ENCODE measurements around the gene ESRRG.

The ESRRG gene

DNA sequence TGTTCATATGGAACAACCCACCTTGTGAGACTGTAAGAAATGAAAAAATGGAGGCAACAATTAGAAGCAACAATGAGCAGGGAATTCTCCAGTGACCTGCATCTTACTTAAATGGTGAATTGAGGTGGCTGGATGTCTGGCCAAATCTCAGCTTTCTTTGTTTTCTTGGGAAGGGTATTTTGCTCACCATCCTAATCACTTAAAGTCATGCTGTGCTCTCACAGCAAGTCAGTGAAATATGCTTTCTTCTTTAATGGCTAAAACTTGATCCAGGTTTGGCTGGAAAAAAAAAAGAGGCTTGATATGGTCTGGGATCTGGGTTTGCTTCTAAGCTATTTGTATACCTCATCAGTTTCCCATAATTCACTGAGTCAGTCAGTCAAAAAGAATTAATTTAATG lies 124.8 kb downstream of the ESRRG start:
- no peak overlapping the region for H3K4me3 ChIP-seq (ENCODE audit: low read length, poor library complexity, severe bottlenecking)
- TF ChIP-seq CTCF (conservative IDR thresholded peaks at IDR 0.05; ENCODE audit: low read length) (no peak), EZH2phosphoT487 (IDR thresholded peaks at IDR 0.05; ENCODE audit: borderline replicate concordance) (no peak)
- H3K36me3 ChIP-seq (ENCODE audit: insufficient read depth, low read length), result no peaks in the 10 kb centered on the region
- H3K4me2 ChIP-seq (ENCODE audit: low read depth, low read length, poor library complexity, severe bottlenecking), result no peak overlapping the region
- no peaks in the 10 kb centered on the region for H3K79me2 ChIP-seq (ENCODE audit: insufficient read depth, low read length)
- H4K20me1 ChIP-seq (ENCODE audit: insufficient read depth, low read length, poor library complexity, severe bottlenecking), result no peaks in the 10 kb centered on the region
- no peaks in the 10 kb centered on the region for H3K9me3 ChIP-seq (ENCODE audit: insufficient read depth, low read depth, low read length)
- no peaks in the 10 kb centered on the region for H3K4me1 ChIP-seq (ENCODE audit: insufficient read depth, low read length, poor library complexity, severe bottlenecking)
- H2AFZ ChIP-seq (ENCODE audit: low read length), result no peak overlapping the region
- no peak overlapping the region for H3K9ac ChIP-seq (ENCODE audit: low read depth, low read length, poor library complexity, severe bottlenecking)
- H3K27me3 ChIP-seq (ENCODE audit: insufficient read depth, low read length, poor library complexity, severe bottlenecking), result no peaks in the 10 kb centered on the region
- H3F3A ChIP-seq (ENCODE audit: low read depth), result no peaks in the 10 kb centered on the region
- H3K9me2 ChIP-seq (replicated peaks; ENCODE audit: low read depth, low read length), result no peaks in the 10 kb centered on the region

DNA sequence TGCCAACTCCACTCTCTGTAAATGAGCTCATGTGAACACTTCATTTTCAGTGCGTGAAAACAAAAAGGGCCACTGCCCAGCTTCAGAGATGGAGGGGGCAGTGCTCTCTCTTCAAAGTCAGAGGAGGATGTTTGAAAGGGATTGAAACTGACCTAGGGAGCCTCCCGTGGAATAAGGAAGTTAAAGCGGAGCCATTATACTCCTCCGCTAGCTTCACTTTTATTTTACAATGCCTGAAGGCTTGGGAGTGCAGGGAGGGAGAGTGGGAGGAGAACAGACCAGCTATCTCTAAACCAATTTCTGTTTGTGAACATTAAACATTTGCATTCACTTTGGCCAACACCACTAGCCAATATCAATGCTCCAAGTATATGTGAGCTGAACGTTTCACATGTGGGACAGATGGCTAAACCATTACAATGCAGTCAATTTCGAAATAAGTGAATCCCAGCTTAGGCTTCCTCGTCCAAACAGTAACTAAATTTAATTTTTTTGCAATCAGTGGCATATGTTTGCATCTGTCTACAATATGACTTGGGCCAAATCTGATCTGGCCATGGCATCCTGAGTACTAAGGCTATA lies 126.9 kb downstream of the ESRRG start:
- no peak overlapping the region for H3K9ac ChIP-seq (ENCODE audit: low read depth, low read length, poor library complexity, severe bottlenecking)
- no peaks in the 10 kb centered on the region for H3K79me2 ChIP-seq (ENCODE audit: insufficient read depth, low read length)
- no peaks in the 10 kb centered on the region for H3K27me3 ChIP-seq (ENCODE audit: insufficient read depth, low read length, poor library complexity, severe bottlenecking)
- no peak overlapping the region for H3K4me3 ChIP-seq (ENCODE audit: low read length, poor library complexity, severe bottlenecking)
- H3K9me3 ChIP-seq (ENCODE audit: insufficient read depth, low read depth, low read length), result no peaks in the 10 kb centered on the region
- no peaks in the 10 kb centered on the region for H3K4me1 ChIP-seq (ENCODE audit: insufficient read depth, low read length, poor library complexity, severe bottlenecking)
- H2AFZ ChIP-seq (ENCODE audit: low read length), result no peak overlapping the region
- no peak overlapping the region for H3K4me2 ChIP-seq (ENCODE audit: low read depth, low read length, poor library complexity, severe bottlenecking)
- no peaks in the 10 kb centered on the region for H4K20me1 ChIP-seq (ENCODE audit: insufficient read depth, low read length, poor library complexity, severe bottlenecking)
- H3F3A ChIP-seq (ENCODE audit: low read depth), result no peaks in the 10 kb centered on the region
- no peak for TF ChIP-seq EZH2phosphoT487 (IDR thresholded peaks at IDR 0.05; ENCODE audit: borderline replicate concordance)
- TF ChIP-seq CTCF (conservative IDR thresholded peaks at IDR 0.05; ENCODE audit: low read length), result no peak
- H3K36me3 ChIP-seq (ENCODE audit: insufficient read depth, low read length), result no peaks in the 10 kb centered on the region
- no peaks in the 10 kb centered on the region for H3K9me2 ChIP-seq (replicated peaks; ENCODE audit: low read depth, low read length)

GRCh38 chr1:216587715-216588114 lies 135.5 kb downstream of the ESRRG start:
- Histone ChIP-seq H3K9ac (ENCODE audit: low read depth, low read length, poor library complexity, severe bottlenecking) (no peak overlapping the region), H4K20me1 (ENCODE audit: insufficient read depth, low read length, poor library complexity, severe bottlenecking) (no peaks in the 10 kb centered on the region), H3K4me1 (ENCODE audit: insufficient read depth, low read length, poor library complexity, severe bottlenecking) (no peaks in the 10 kb centered on the region), H3K4me2 (ENCODE audit: low read depth, low read length, poor library complexity, severe bottlenecking) (no peak overlapping the region), H3K27me3 (ENCODE audit: insufficient read depth, low read length, poor library complexity, severe bottlenecking) (no peaks in the 10 kb centered on the region), H3K36me3 (ENCODE audit: insufficient read depth, low read length) (no peaks in the 10 kb centered on the region), H2AFZ (ENCODE audit: low read length) (no peak overlapping the region), H3F3A (ENCODE audit: low read depth) (no peaks in the 10 kb centered on the region), H3K4me3 (ENCODE audit: low read length, poor library complexity, severe bottlenecking) (no peak overlapping the region), H3K9me3 (ENCODE audit: insufficient read depth, low read depth, low read length) (no peaks in the 10 kb centered on the region), H3K9me2 (replicated peaks; ENCODE audit: low read depth, low read length) (no peaks in the 10 kb centered on the region), H3K79me2 (ENCODE audit: insufficient read depth, low read length) (no peaks in the 10 kb centered on the region)
- TF ChIP-seq EZH2phosphoT487 (IDR thresholded peaks at IDR 0.05; ENCODE audit: borderline replicate concordance) (no peak), CTCF (conservative IDR thresholded peaks at IDR 0.05; ENCODE audit: low read length) (no peak)

Measured in Loucy (cell line).